HG02970 (cell line): ENCODE data around the gene ASH1L.
A peak's percentile ranks its signal among the peaks of the same experiment; 100 is the strongest.
"Not testable (repeated sequence)": the region's sequence is repeated elsewhere in the genome, so short reads cannot be mapped to it uniquely, and the experiment has no call there.

ENCODE experiments used
- ATAC-seq: cut with Tn5 transposase; IDR thresholded peaks from one replicate; pipeline ENCODE4 v1.9.1; 2021; ENCODE audit warnings: mild to moderate bottlenecking, moderate library complexity, moderate number of reproducible peaks; ENCODE audit not compliant: unreplicated experiment, low FRiP score

Gene ASH1L

GRCh38 chr1:155342842-155343241, 219.8 kb downstream of the ASH1L start:
- ATAC-seq: no peak

- no peak for ATAC-seq
Measured at GRCh38 chr1:155339515-155340097, 223.0 kb downstream of the ASH1L start.

GRCh38 chr1:155334962-155335361, 227.6 kb downstream of the ASH1L start:
- ATAC-seq: no peak

- ATAC-seq: no peak
Measured at GRCh38 chr1:155329980-155330598, 232.5 kb downstream of the ASH1L start.

GRCh38 chr1:155328856-155329255, 233.7 kb downstream of the ASH1L start:
- ATAC-seq: not testable (repeated sequence)

- ATAC-seq: no peak
Measured at GRCh38 chr1:155327981-155328380, 234.6 kb downstream of the ASH1L start.

GRCh38 chr1:155326631-155327037, 236.0 kb downstream of the ASH1L start:
- no peak for ATAC-seq

- ATAC-seq: no peak
Measured at GRCh38 chr1:155326020-155326526, 236.5 kb downstream of the ASH1L start.

- no peak for ATAC-seq
Measured at GRCh38 chr1:155325603-155325893, 237.1 kb downstream of the ASH1L start.

GRCh38 chr1:155324717-155325602, 237.6 kb downstream of the ASH1L start:
- ATAC-seq: no peak

- peak; percentile 53 for ATAC-seq
Measured at GRCh38 chr1:155324037-155324716, 238.4 kb downstream of the ASH1L start.

- ATAC-seq: peak; percentile 40
Measured at GRCh38 chr1:155323729-155324036, 238.9 kb downstream of the ASH1L start.

GRCh38 chr1:155322953-155323728, 239.5 kb downstream of the ASH1L start:
- ATAC-seq: peak; percentile 44

- ATAC-seq: no peak
Measured at GRCh38 chr1:155322571-155322952, 240.0 kb downstream of the ASH1L start.

GRCh38 chr1:155321639-155322503, 240.7 kb downstream of the ASH1L start:
- ATAC-seq: no peak

GRCh38 chr1:155320661-155321617, 241.7 kb downstream of the ASH1L start, which contains the start of gene RUSC1:
TSS of gene RUSC1 (plus strand) at chr1:155320894. CDS start at chr1:155321774, 880 bp downstream.
- no peak for ATAC-seq

- ATAC-seq: no peak
Measured at GRCh38 chr1:155320252-155320651, 242.4 kb downstream of the ASH1L start.

GRCh38 chr1:155319536-155319935, 243.1 kb downstream of the ASH1L start:
- no peak for ATAC-seq
